Prostate gland (tissue), 2 donors: ENCODE measurements around the gene TMCC1.

ENCODE experiments used
- POLR2A ChIP-seq: fragments of 450-650 bp; IDR thresholded peaks from one replicate; pipeline ENCODE4 v1.6.1; 2016; ENCODE audit warnings: antibody characterized with exemption, mild to moderate bottlenecking
- TF ChIP-seq, protein P1 (sequence below), 4 experiments: fragments of 200-600 bp in 2 of 4; fragments of 450-650 bp in 2 of 4; sonication (generic) in 2 of 4; IDR thresholded peaks; 1 replicate in 3 of 4; 2 replicates in 1 of 4; pipeline ENCODE4 v1.5.1; 2016 to 2019; ENCODE audit warnings: antibody characterized with exemption in 4 of 4, mild to moderate bottlenecking in 2 of 4, moderate library complexity in 2 of 4

DNA sequence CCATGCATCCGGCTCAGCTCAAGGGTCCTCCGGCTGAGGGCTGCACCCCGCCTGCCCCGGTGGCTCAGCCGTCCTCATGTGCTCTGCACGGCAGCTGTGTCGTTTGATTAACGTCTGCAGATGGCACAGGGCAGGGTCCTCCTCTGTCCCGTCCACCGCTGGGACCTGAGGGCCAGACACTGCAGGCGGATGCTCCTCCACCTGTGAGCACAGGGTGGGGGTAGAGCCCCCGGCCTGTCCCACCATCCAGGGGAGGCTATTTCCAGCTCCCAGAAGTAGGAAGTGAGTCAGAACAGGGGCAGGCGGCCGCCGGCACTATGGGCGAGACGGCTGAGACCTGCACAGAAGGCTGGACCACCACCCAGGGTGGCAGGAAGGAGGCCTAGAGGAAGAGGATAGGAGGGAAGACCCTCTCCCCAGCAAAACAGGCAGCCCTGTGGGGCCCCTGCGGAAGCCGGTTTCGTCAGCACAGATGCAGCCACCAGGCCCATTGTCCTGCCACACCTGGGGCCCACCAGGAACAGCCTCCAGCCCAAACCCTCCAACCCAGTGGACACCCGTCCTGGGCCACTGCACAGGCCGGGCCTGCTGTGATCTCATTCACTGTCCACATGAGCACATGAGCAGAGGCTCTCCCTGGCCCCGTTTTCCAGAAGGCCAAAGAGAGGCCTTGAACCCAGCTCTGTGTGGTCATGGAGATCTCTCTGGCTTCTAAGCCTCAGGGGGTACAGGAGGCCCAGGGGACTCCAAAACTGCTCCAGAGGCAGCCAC lies 274.4 kb downstream of the TMCC1 start:
- TF ChIP-seq, protein P1, sequence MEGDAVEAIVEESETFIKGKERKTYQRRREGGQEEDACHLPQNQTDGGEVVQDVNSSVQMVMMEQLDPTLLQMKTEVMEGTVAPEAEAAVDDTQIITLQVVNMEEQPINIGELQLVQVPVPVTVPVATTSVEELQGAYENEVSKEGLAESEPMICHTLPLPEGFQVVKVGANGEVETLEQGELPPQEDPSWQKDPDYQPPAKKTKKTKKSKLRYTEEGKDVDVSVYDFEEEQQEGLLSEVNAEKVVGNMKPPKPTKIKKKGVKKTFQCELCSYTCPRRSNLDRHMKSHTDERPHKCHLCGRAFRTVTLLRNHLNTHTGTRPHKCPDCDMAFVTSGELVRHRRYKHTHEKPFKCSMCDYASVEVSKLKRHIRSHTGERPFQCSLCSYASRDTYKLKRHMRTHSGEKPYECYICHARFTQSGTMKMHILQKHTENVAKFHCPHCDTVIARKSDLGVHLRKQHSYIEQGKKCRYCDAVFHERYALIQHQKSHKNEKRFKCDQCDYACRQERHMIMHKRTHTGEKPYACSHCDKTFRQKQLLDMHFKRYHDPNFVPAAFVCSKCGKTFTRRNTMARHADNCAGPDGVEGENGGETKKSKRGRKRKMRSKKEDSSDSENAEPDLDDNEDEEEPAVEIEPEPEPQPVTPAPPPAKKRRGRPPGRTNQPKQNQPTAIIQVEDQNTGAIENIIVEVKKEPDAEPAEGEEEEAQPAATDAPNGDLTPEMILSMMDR (IDR thresholded peaks at IDR 0.05) = no peak
- no peak for TF ChIP-seq POLR2A
